K562 (cell line): ENCODE results near the gene FBXO46. TPM values are rescaled to one million over a fixed set of nuclear protein-coding genes. Genes with fewer than 3 reads are reported as not detected.

ENCODE experiments used
- FOS ChIP-seq: IDR thresholded peaks from 3 replicates; pipeline ENCODE4 v1.6.1; 2011; ENCODE audit not compliant: insufficient read length; ENCODE audit errors: extremely low read depth
- MGA ChIP-seq: fragments of 450-650 bp; IDR thresholded peaks from 2 replicates; pipeline ENCODE4 v1.6.1; 2016; ENCODE audit warnings: mild to moderate bottlenecking, moderate library complexity
- polyA plus RNA-seq, 8 experiments: library from polyadenylated mRNA; depleted of rRNA in 4 of 8; stranded (reverse) in 5 of 8; unstranded in 3 of 8; fragments of >200 nt; fragmentation: Nextera tagmentation in 2 of 8; fragmentation: Illumina TruSeq in 1 of 8; extraction: Ambion mirVana in 2 of 8; extraction: Trizol in 1 of 8; gene quantifications; 2 replicates each; pipeline versions ENCODE4 v1.2.1 to v1.2.3, GENCODE V29; 2011 to 2014; ENCODE audit warnings: inconsistent platforms in 1 of 8, missing spikeins in 1 of 8
- total RNA-seq, 7 experiments: library from RNA; depleted of rRNA in 6 of 7; stranded (reverse); fragments of >200 nt in 6 of 7; fragmentation: Illumina TruSeq in 2 of 7; extraction: Trizol in 2 of 7; gene quantifications; 2 replicates each; pipeline versions ENCODE4 v1.2.1 to v1.2.3, GENCODE V29; 2011 to 2021; ENCODE audit warnings: low replicate concordance in 1 of 7

The FBXO46 gene
- total and polyA plus RNA-seq, 9 of the 15 experiments (the other 6 are each of a cell fraction or from before 2014, with no cell fraction given): 1.5 to 36.1 (median 7.3) TPM

- TF ChIP-seq MGA: no peak
- TF ChIP-seq FOS: no peak
Observed at GRCh38 chr19:45670670-45671453, 59.8 kb downstream of the FBXO46 start (continued).
